Ishikawa (cell line): ENCODE measurements around the gene TMEM238.

ENCODE experiments used
- CEBPB ChIP-seq: IDR thresholded peaks from 2 replicates; pipeline ENCODE4 v1.6.1; 2012
- CREB1 ChIP-seq: IDR thresholded peaks from 2 replicates; pipeline ENCODE4 v1.6.1; 2012; ENCODE audit warnings: low read depth
- EGR1 ChIP-seq: IDR thresholded peaks from 2 replicates; pipeline ENCODE4 v1.6.1; 2012
- EP300 ChIP-seq: IDR thresholded peaks from 2 replicates; pipeline ENCODE4 v1.6.1; 2012; ENCODE audit warnings: borderline replicate concordance
- FOXM1 ChIP-seq: IDR thresholded peaks from 2 replicates; pipeline ENCODE4 v1.6.1; 2012; ENCODE audit warnings: low read depth, borderline replicate concordance
- MAX ChIP-seq: IDR thresholded peaks from 2 replicates; pipeline ENCODE4 v1.6.1; 2012
- NFIC ChIP-seq: IDR thresholded peaks from 2 replicates; pipeline ENCODE4 v1.6.1; 2012
- RAD21 ChIP-seq: IDR thresholded peaks from 2 replicates; pipeline ENCODE4 v1.6.1; 2012; ENCODE audit warnings: low read depth
- REST ChIP-seq: IDR thresholded peaks from 2 replicates; pipeline ENCODE4 v1.6.1; 2012; ENCODE audit warnings: low read depth, mild to moderate bottlenecking
- TAF1 ChIP-seq: IDR thresholded peaks from 2 replicates; pipeline ENCODE4 v1.6.1; 2012; ENCODE audit warnings: low read depth, mild to moderate bottlenecking
- TCF12 ChIP-seq: IDR thresholded peaks from 2 replicates; pipeline ENCODE4 v1.6.1; 2012; ENCODE audit warnings: low read depth
- TEAD4 ChIP-seq: IDR thresholded peaks from 2 replicates; pipeline ENCODE4 v1.6.1; 2012
- USF1 ChIP-seq: IDR thresholded peaks from 2 replicates; pipeline ENCODE4 v1.6.1; 2012
- YY1 ChIP-seq: IDR thresholded peaks from 2 replicates; pipeline ENCODE4 v1.6.1; 2012; ENCODE audit warnings: low read depth
- ZBTB7A ChIP-seq: IDR thresholded peaks from 2 replicates; pipeline ENCODE4 v1.6.1; 2012; ENCODE audit warnings: low read depth

Gene TMEM238

GRCh38 chr19:55370305-55370988, 13.6 kb downstream of the TMEM238 start, which contains the start of gene IL11:
Gene IL11, minus strand, starts transcription at chr19:55370463. Its CDS starts 153 bp downstream, at chr19:55370310.
- TF ChIP-seq RAD21 (no peak), REST (no peak), NFIC (no peak), MAX (no peak)

- TF ChIP-seq YY1 (no peak), ZBTB7A (peak; percentile 71; the same call in 1 of the 2 replicates)
These were observed 14.3 kb downstream of the TMEM238 start for GRCh38 chr19:55369653-55370304.

- TF ChIP-seq TAF1 (no peak), EGR1 (peak; percentile 90)
These were observed 15.2 kb downstream of the TMEM238 start for GRCh38 chr19:55368701-55369563.

DNA sequence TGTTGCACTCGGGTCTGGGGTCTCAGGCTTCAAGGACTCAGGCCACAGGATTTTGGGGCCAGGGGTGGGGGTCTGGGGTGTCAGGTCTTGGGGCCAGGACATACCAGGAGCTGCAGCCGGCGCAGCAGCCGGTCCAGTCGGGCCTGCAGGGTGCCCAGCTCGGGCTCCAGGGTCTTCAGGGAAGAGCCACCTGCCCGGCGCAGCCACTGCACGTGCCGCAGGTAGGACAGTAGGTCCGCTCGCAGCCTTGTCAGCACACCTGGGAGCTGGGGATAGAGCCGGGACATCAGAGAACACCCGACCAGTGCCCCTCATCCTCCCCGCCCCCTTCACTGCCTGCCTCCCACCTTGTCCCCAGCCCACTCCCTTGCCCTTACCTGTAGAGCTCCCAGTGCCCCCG, 16.0 kb downstream of the TMEM238 start:
- TF ChIP-seq EGR1: no peak
- TF ChIP-seq ZBTB7A: no peak
- TF ChIP-seq CREB1: no peak
- TF ChIP-seq RAD21: no peak
- TF ChIP-seq NFIC: no peak
- no peak for TF ChIP-seq EP300
- TF ChIP-seq TAF1: no peak
- TF ChIP-seq CEBPB: no peak
- no peak for TF ChIP-seq TEAD4
- TF ChIP-seq REST: no peak
- TF ChIP-seq MAX: no peak
- no peak for TF ChIP-seq TCF12
- TF ChIP-seq FOXM1: no peak
- TF ChIP-seq YY1: no peak
- TF ChIP-seq USF1: no peak

- no peak for TF ChIP-seq RAD21
- TF ChIP-seq FOXM1: no peak
- no peak for TF ChIP-seq REST
- no peak for TF ChIP-seq ZBTB7A
- TF ChIP-seq EP300: no peak
- TF ChIP-seq TEAD4: no peak
- TF ChIP-seq CREB1: no peak
- no peak for TF ChIP-seq TAF1
- TF ChIP-seq CEBPB: no peak
- TF ChIP-seq NFIC: no peak
- no peak for TF ChIP-seq TCF12
These were observed 17.3 kb downstream of the TMEM238 start for GRCh38 chr19:55366790-55367189.
